Measurements from ENCODE around the gene FOXC2. TPM values are rescaled to one million over a fixed set of nuclear protein-coding genes. Genes with fewer than 3 reads are reported as not detected.

The FOXC2 gene
- total and polyA plus RNA-seq, 2 donors (not counting 1 experiment from before 2014, with no cell fraction given): 0.50 to 1.1 TPM

- TF ChIP-seq EZH2 (IDR thresholded peaks at IDR 0.05; ENCODE audit: low read length, missing control alignments): no peak
- TF ChIP-seq CTCF (conservative IDR thresholded peaks at IDR 0.05 in 1 of 2, IDR thresholded peaks at IDR 0.05 in 1 of 2; ENCODE audit: low read depth in 1 of 2, low read length in 2 of 2): no peak
- peaks cover 14% of the 10 kb centered on the region for H3K79me2 ChIP-seq (ENCODE audit: control insufficient read depth, insufficient read depth, low read length)
- peaks cover 6% of the 10 kb centered on the region for H3K36me3 ChIP-seq (ENCODE audit: control insufficient read depth, insufficient read depth, low read length)
- H3K27ac ChIP-seq (ENCODE audit: insufficient read depth, low read length): peak overlapping the region; percentile 90
- peak overlapping the region; percentile 57 to 98 (median 83) for H3K4me3 ChIP-seq (replicated peaks in 1 of 4; ENCODE audit: control extremely low read depth in 1 of 4, insufficient read depth in 1 of 4, low read depth in 3 of 4, low read length in 4 of 4)
- H3K27me3 ChIP-seq (ENCODE audit: control insufficient read depth, insufficient read depth, low read length): no peaks in the 10 kb centered on the region
- peak overlapping the region; percentile 33 for H2AFZ ChIP-seq (ENCODE audit: low read length)
- no peaks in the 10 kb centered on the region for H3K9me3 ChIP-seq (ENCODE audit: control insufficient read depth, insufficient read depth, low read depth, low read length)
- no peaks in the 10 kb centered on the region for H4K20me1 ChIP-seq (ENCODE audit: control insufficient read depth, extremely low read depth, insufficient read depth, low read length)
- no peaks in the 10 kb centered on the region for H3K4me1 ChIP-seq (ENCODE audit: control insufficient read depth, extremely low read depth, insufficient read depth, low read length)
- H3K9ac ChIP-seq (ENCODE audit: insufficient read depth, low read length): peak overlapping the region; percentile 92
- peak overlapping the region; percentile 83 for H3K4me2 ChIP-seq (ENCODE audit: extremely low read depth, insufficient read depth, low read length)
- DNase-seq (ENCODE audit: low read depth in 2 of 2): no peak
Measured at GRCh38 chr16:86554599-86554916, 12.1 kb upstream of the FOXC2 start.

DNA sequence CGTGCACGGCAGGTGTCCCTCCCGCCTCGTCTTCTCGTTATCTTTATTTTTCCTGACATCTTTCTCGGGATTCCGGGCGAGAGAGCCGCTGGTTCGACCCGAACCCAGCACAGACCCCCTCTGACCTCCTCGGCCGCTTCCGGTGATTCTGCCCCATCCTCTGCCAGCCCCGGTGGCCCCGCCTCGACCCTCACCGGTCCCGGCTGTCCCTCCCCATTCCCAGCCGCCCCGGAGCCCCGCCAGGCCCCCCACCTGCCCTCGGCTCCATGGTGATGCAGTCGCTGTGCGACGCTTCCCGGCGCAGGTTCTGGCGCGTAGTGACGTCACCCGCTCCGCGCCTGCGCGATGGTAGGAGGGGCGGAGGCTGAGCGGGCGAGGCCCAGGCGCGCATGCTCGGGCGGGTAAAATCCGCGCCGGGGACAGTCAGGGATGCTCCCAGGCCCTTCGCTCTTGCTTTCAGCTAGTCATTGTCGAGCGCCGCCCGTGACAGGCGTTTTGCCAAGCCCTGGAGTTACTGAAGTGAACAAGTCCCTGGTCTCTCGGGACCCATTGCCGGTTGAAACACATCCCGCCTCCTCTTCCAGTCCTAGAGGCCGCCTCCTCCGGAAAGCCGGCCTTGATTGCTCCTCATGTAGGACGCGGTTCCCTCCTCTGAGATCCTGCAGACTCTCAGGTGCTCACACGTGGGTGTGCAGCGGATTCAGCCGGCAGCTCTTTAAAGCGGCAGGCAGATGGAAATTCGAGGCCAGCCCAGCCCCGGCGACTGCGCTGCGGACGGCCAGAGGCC lies 11.5 kb upstream of the FOXC2 start, which contains the start of gene MTHFSD:
Gene MTHFSD, minus strand, starts transcription at position 319 of the 787 bp plus-strand sequence. Its CDS starts 51 bp downstream, at position 268.
- Histone ChIP-seq H3K36me3 (ENCODE audit: control insufficient read depth, insufficient read depth, low read length) (peaks cover under 1% of the 10 kb centered on the region), H2AFZ (ENCODE audit: low read length) (peak within 1 kb of the TSS; percentile 87), H4K20me1 (ENCODE audit: control insufficient read depth, extremely low read depth, insufficient read depth, low read length) (no peaks in the 10 kb centered on the region), H3K9ac (ENCODE audit: insufficient read depth, low read length) (peak within 1 kb of the TSS; percentile 92), H3K4me3 (replicated peaks in 1 of 4; ENCODE audit: control extremely low read depth in 1 of 4, insufficient read depth in 1 of 4, low read depth in 3 of 4, low read length in 4 of 4) (peak within 1 kb of the TSS; percentile 57 to 98 (median 84)), H3K79me2 (ENCODE audit: control insufficient read depth, insufficient read depth, low read length) (peaks cover 14% of the 10 kb centered on the region), H3K4me2 (ENCODE audit: extremely low read depth, insufficient read depth, low read length) (peak within 1 kb of the TSS; percentile 83), H3K27ac (ENCODE audit: insufficient read depth, low read length) (peak within 1 kb of the TSS; percentile 90), H3K9me3 (ENCODE audit: control insufficient read depth, insufficient read depth, low read depth, low read length) (no peaks in the 10 kb centered on the region), H3K4me1 (ENCODE audit: control insufficient read depth, extremely low read depth, insufficient read depth, low read length) (no peaks in the 10 kb centered on the region), H3K27me3 (ENCODE audit: control insufficient read depth, insufficient read depth, low read length) (no peaks in the 10 kb centered on the region)
- TF ChIP-seq EZH2 (IDR thresholded peaks at IDR 0.05; ENCODE audit: low read length, missing control alignments) (no peak), CTCF (conservative IDR thresholded peaks at IDR 0.05 in 1 of 2, IDR thresholded peaks at IDR 0.05 in 1 of 2; ENCODE audit: low read depth in 1 of 2, low read length in 2 of 2) (no peak)
- peak; percentile 87 to 92 for DNase-seq (ENCODE audit: low read depth in 2 of 2)

- H3K4me1 ChIP-seq (ENCODE audit: control insufficient read depth, extremely low read depth, insufficient read depth, low read length): no peaks in the 10 kb centered on the region
- no peaks in the 10 kb centered on the region for H3K9me3 ChIP-seq (ENCODE audit: control insufficient read depth, insufficient read depth, low read depth, low read length)
- peak overlapping the region; percentile 57 to 98 (median 84) for H3K4me3 ChIP-seq (replicated peaks in 1 of 4; ENCODE audit: control extremely low read depth in 1 of 4, insufficient read depth in 1 of 4, low read depth in 3 of 4, low read length in 4 of 4)
- no peak for TF ChIP-seq EZH2 (IDR thresholded peaks at IDR 0.05; ENCODE audit: low read length, missing control alignments)
- TF ChIP-seq CTCF (conservative IDR thresholded peaks at IDR 0.05 in 1 of 2, IDR thresholded peaks at IDR 0.05 in 1 of 2; ENCODE audit: low read depth in 1 of 2, low read length in 2 of 2): no peak
- peak overlapping the region; percentile 33 for H2AFZ ChIP-seq (ENCODE audit: low read length)
- no peaks in the 10 kb centered on the region for H3K36me3 ChIP-seq (ENCODE audit: control insufficient read depth, insufficient read depth, low read length)
- no peak for DNase-seq (ENCODE audit: low read depth in 2 of 2)
- peak overlapping the region; percentile 92 for H3K9ac ChIP-seq (ENCODE audit: insufficient read depth, low read length)
- H3K27me3 ChIP-seq (ENCODE audit: control insufficient read depth, insufficient read depth, low read length): no peaks in the 10 kb centered on the region
- H3K79me2 ChIP-seq (ENCODE audit: control insufficient read depth, insufficient read depth, low read length): peaks cover 14% of the 10 kb centered on the region
- no peaks in the 10 kb centered on the region for H4K20me1 ChIP-seq (ENCODE audit: control insufficient read depth, extremely low read depth, insufficient read depth, low read length)
- peak overlapping the region; percentile 90 for H3K27ac ChIP-seq (ENCODE audit: insufficient read depth, low read length)
- H3K4me2 ChIP-seq (ENCODE audit: extremely low read depth, insufficient read depth, low read length): peak overlapping the region; percentile 64
Measured at GRCh38 chr16:86555704-86556075, 10.9 kb upstream of the FOXC2 start.
